HG03108 (cell line): ENCODE data around the gene SMIM24.
A peak's percentile ranks its signal among the peaks of the same experiment; 100 is the strongest.
"Not testable (repeated sequence)": the region's sequence is repeated elsewhere in the genome, so short reads cannot be mapped to it uniquely, and the experiment has no call there.

Experiments
- ATAC-seq: cut with Tn5 transposase; IDR thresholded peaks from one replicate; pipeline ENCODE4 v1.9.1; 2021; ENCODE audit warnings: moderate library complexity; ENCODE audit not compliant: unreplicated experiment

The SMIM24 gene

GRCh38 chr19:3440082-3440481 is 40.2 kb downstream of the SMIM24 start:
- ATAC-seq = no peak

DNA sequence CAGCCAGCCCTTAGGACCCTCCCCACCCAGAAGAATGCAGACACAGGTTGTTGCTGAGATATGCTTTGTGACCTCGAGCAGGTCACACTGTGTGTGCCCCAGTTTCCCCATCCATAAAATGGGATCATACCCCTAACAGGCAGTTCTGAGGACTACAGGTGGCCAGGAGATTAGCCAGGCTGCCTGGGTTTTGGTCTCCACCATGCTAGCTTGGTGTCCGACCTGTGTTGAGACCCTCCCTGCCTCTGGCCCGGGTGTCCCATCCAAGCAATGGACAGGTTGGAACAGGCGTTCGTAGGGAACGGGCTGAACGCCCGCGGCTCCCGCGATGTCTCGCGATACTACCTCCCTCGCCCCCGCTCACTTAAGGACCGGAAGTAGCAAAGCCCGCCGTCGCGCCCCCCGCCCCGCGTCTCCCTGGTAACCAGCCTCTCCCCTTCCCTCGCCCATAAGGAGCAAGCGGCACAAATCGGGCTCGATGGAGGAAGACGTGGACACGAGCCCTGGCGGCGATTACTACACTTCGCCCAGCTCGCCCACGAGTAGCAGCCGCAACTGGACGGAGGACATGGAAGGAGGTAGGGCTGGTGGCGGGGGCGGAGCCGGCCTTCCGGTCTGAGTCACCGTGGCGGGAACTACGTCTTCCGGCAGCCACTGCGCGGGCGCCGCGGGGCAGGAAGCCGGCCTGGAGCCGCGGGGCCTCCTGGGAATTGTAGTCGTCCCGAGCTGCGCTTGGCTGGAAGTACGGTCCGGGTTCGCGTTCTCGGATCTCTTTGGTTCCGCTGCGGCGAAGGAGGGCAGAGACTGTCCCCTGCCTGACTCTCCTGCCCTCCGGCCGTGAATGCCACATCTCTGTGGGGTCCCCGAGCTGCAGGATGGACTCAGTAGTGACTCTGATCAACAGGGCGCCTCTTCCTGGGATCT is 45.4 kb downstream of the SMIM24 start:
- ATAC-seq = peak; percentile 90

- no peak for ATAC-seq
Measured at GRCh38 chr19:3433805-3434540, 46.4 kb downstream of the SMIM24 start.

- ATAC-seq = no peak
Measured at GRCh38 chr19:3433313-3433712, 47.0 kb downstream of the SMIM24 start.

GRCh38 chr19:3431760-3432397 is 48.4 kb downstream of the SMIM24 start:
- ATAC-seq = no peak

- not testable (repeated sequence) for ATAC-seq
Measured at GRCh38 chr19:3430366-3430680, 50.0 kb downstream of the SMIM24 start.

DNA sequence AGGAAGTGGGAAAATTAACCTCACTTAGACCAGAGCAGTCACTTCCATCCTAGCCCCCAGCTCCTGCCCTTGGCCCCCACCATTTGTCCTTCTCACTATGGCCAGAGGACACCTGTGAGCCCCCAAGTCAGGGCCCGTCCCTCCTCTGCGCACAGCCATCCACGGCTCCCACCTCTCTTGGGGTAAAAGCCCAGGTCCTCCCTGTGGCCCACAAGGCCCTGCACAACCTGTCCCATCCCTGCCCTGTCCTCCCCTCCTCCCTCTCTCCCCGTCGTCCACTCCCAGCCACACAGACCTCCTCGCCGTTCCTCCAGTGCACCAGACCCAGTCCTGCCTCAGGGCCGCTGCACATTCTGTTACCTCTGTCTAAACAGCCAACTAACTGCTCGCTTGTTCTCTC is 53.9 kb downstream of the SMIM24 start:
- no peak for ATAC-seq
